Fibroblast of lung (primary cell): ENCODE measurements around the gene KTN1. TPM values are rescaled to one million over a fixed set of nuclear protein-coding genes. Genes with fewer than 3 reads are reported as not detected.

Experiments
- DNase-seq, 2 donors: peaks; one replicate each; pipeline versions ENCODE4 v3.0.0 to v3.0.0-alpha.2; 2010; ENCODE audit warnings: low read depth in 2 of 2
- H2AFZ ChIP-seq: 2 replicates; pipeline ENCODE4 v1.5.1; 2012; ENCODE audit warnings: low read length, control low read depth, inconsistent platforms
- H3K27ac ChIP-seq: 2 replicates; pipeline ENCODE4 v1.5.1; 2011; ENCODE audit warnings: low read length, control low read depth; ENCODE audit not compliant: insufficient read depth
- H3K27me3 ChIP-seq: 2 replicates; pipeline ENCODE4 v1.5.1; 2011; ENCODE audit warnings: mild to moderate bottlenecking, low read length; ENCODE audit not compliant: control insufficient read depth, insufficient read depth
- H3K36me3 ChIP-seq: 2 replicates; pipeline ENCODE4 v1.5.1; 2011; ENCODE audit warnings: low read length; ENCODE audit not compliant: control insufficient read depth, insufficient read depth
- H3K4me1 ChIP-seq: 2 replicates; pipeline ENCODE4 v1.5.1; 2011; ENCODE audit warnings: low read length; ENCODE audit not compliant: control insufficient read depth, insufficient read depth; ENCODE audit errors: extremely low read depth
- H3K4me2 ChIP-seq: 2 replicates; pipeline ENCODE4 v1.5.1; 2011; ENCODE audit warnings: low read length, control low read depth; ENCODE audit not compliant: insufficient read depth; ENCODE audit errors: extremely low read depth
- H3K4me3 ChIP-seq, 4 experiments: fragments of 200-600 bp in 1 of 4; sonication (generic) in 1 of 4; replicated peaks in 1 of 4; 2 replicates each; pipeline ENCODE4 v1.5.1; 2011 to 2016; ENCODE audit warnings: low read length in 4 of 4, low read depth in 3 of 4, mild to moderate bottlenecking in 3 of 4, control low read depth in 2 of 4, inconsistent platforms in 1 of 4, mixed read lengths in 1 of 4; ENCODE audit not compliant: insufficient read depth in 1 of 4; ENCODE audit errors: control extremely low read depth in 1 of 4
- H3K79me2 ChIP-seq: 2 replicates; pipeline ENCODE4 v1.5.1; 2012; ENCODE audit warnings: mild to moderate bottlenecking, low read length, inconsistent platforms; ENCODE audit not compliant: control insufficient read depth, insufficient read depth
- H3K9ac ChIP-seq: 2 replicates; pipeline ENCODE4 v1.5.1; 2011; ENCODE audit warnings: mild to moderate bottlenecking, low read length, control low read depth; ENCODE audit not compliant: insufficient read depth
- H3K9me3 ChIP-seq: 2 replicates; pipeline ENCODE4 v1.5.1; 2012; ENCODE audit warnings: low read depth, low read length; ENCODE audit not compliant: control insufficient read depth, insufficient read depth
- H4K20me1 ChIP-seq: 2 replicates; pipeline ENCODE4 v1.5.1; 2011; ENCODE audit warnings: low read length; ENCODE audit not compliant: control insufficient read depth, insufficient read depth; ENCODE audit errors: extremely low read depth
- EZH2 ChIP-seq: IDR thresholded peaks from 2 replicates; pipeline ENCODE4 v1.5.1; 2012; ENCODE audit warnings: low read length, control low read depth, mild to moderate bottlenecking; ENCODE audit errors: missing control alignments
- polyA plus RNA-seq, 2 donors: library from polyadenylated mRNA; depleted of rRNA in 1 of 2; stranded (reverse) in 1 of 2; unstranded in 1 of 2; fragments of >200 nt; gene quantifications; 2 replicates each; pipeline ENCODE4 v1.2.1, GENCODE V29; 2011 to 2012; ENCODE audit warnings: missing spikeins in 1 of 2
- total RNA-seq: library from RNA; depleted of rRNA; stranded (reverse); fragments of >200 nt; gene quantifications from 2 replicates; pipeline ENCODE4 v1.2.1, GENCODE V29; 2014
- TF ChIP-seq, protein P1 (sequence below), 2 donors: IDR thresholded peaks in 1 of 2; conservative IDR thresholded peaks in 1 of 2; 1 replicate in 1 of 2; 2 replicates in 1 of 2; pipeline ENCODE4 v1.5.1; 2011 to 2012; ENCODE audit warnings: low read length in 2 of 2, control low read depth in 1 of 2, inconsistent platforms in 1 of 2, low read depth in 1 of 2, mild to moderate bottlenecking in 1 of 2

Gene KTN1
- total and polyA plus RNA-seq, 2 donors (not counting 1 experiment from before 2014, with no cell fraction given): 126 to 164 TPM

DNA sequence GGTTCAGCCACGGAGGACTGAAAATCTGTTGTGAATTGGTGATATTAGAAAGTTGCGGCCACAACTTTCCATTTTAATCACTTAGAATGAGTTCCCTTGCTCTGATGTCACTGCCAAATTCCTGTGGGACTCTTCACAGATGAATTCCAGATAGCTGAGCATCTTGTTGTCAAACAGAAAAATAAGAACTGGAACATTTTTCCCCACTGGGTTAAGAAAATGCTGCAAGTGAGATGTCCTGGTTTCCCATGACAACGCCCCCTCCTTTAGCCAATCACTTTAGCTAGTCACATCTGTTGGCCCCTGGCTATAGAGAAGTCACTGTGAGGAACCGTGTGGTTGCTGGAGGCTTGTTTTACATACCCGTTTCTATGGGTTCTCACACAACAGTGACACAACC is 135.9 kb downstream of the KTN1 start:
- H3K4me3 ChIP-seq: no peak overlapping the region
- no peak overlapping the region for H3K27ac ChIP-seq
- no peaks in the 10 kb centered on the region for H3K36me3 ChIP-seq
- H3K79me2 ChIP-seq: no peaks in the 10 kb centered on the region
- H3K27me3 ChIP-seq: no peaks in the 10 kb centered on the region
- no peak overlapping the region for H3K4me2 ChIP-seq
- TF ChIP-seq, protein P1, sequence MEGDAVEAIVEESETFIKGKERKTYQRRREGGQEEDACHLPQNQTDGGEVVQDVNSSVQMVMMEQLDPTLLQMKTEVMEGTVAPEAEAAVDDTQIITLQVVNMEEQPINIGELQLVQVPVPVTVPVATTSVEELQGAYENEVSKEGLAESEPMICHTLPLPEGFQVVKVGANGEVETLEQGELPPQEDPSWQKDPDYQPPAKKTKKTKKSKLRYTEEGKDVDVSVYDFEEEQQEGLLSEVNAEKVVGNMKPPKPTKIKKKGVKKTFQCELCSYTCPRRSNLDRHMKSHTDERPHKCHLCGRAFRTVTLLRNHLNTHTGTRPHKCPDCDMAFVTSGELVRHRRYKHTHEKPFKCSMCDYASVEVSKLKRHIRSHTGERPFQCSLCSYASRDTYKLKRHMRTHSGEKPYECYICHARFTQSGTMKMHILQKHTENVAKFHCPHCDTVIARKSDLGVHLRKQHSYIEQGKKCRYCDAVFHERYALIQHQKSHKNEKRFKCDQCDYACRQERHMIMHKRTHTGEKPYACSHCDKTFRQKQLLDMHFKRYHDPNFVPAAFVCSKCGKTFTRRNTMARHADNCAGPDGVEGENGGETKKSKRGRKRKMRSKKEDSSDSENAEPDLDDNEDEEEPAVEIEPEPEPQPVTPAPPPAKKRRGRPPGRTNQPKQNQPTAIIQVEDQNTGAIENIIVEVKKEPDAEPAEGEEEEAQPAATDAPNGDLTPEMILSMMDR (conservative IDR thresholded peaks at IDR 0.05 in 1 of 2, IDR thresholded peaks at IDR 0.05 in 1 of 2; ENCODE audit: low read depth in 1 of 2, low read length in 2 of 2): no peak
- no peak for TF ChIP-seq EZH2
- H3K9ac ChIP-seq: peak overlapping the region; percentile 17
- peak; percentile 64 to 88 for DNase-seq
- H2AFZ ChIP-seq: no peak overlapping the region
- no peaks in the 10 kb centered on the region for H4K20me1 ChIP-seq
- no peaks in the 10 kb centered on the region for H3K9me3 ChIP-seq
- no peaks in the 10 kb centered on the region for H3K4me1 ChIP-seq

DNA sequence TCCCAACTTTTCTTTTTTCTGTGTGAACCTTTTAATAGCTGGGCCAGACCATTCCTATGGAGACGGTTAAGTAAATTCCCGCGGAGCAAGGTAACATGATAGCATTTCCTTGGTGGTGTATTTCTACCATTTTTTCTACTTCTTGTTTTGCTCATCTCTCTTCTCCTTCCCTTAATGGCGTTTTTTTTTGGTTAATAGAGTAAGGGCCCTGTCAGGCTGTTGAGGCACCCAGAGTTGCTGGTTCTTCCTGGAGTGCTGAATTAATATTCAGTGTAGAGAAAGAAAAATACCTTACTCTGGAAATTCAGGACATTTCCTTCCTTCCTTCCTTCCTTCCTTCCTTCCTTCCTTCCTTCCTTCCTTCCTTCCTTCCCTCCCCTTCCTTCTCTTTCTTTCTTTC is 137.6 kb downstream of the KTN1 start:
- H3K4me2 ChIP-seq: no peak overlapping the region
- TF ChIP-seq, protein P1 (conservative IDR thresholded peaks at IDR 0.05 in 1 of 2, IDR thresholded peaks at IDR 0.05 in 1 of 2; ENCODE audit: low read depth in 1 of 2, low read length in 2 of 2): no peak
- TF ChIP-seq EZH2: no peak

DNA sequence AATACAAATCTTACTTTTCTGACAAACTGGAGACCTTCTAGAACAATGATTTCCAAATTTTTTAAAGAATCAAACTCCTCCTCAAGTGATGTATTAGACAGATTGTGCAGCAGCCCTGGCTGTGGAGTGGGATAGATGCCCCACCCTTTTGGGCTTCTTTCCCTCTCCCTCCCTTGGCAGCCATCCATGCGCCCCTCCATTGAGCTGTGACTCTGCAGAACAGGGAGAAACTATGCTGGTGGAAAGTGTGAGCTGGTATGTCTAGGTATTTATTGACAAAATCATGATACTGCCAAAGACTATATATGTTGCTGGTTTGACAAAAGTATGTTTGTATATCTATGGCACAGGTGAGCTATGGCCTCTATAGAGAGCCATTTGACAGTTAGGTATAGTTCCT is 138.5 kb downstream of the KTN1 start:
- Histone ChIP-seq H2AFZ (no peak overlapping the region), H3K27ac (no peak overlapping the region), H3K9ac (no peak overlapping the region), H4K20me1 (no peaks in the 10 kb centered on the region), H3K79me2 (no peaks in the 10 kb centered on the region), H3K9me3 (no peaks in the 10 kb centered on the region), H3K4me3 (no peak overlapping the region), H3K27me3 (no peaks in the 10 kb centered on the region), H3K4me2 (no peak overlapping the region), H3K4me1 (no peaks in the 10 kb centered on the region), H3K36me3 (no peaks in the 10 kb centered on the region)
- no peak for DNase-seq
- TF ChIP-seq, protein P1 (conservative IDR thresholded peaks at IDR 0.05 in 1 of 2, IDR thresholded peaks at IDR 0.05 in 1 of 2; ENCODE audit: low read depth in 1 of 2, low read length in 2 of 2): no peak
- no peak for TF ChIP-seq EZH2

More for the DNA sequence above, 137.6 kb downstream of the KTN1 start:
- H4K20me1 ChIP-seq: no peaks in the 10 kb centered on the region
- DNase-seq: no peak
- H3K4me3 ChIP-seq: no peak overlapping the region
- no peaks in the 10 kb centered on the region for H3K36me3 ChIP-seq
- no peaks in the 10 kb centered on the region for H3K79me2 ChIP-seq
- H3K27ac ChIP-seq: no peak overlapping the region
- no peak overlapping the region for H3K9ac ChIP-seq
- H2AFZ ChIP-seq: no peak overlapping the region
- H3K9me3 ChIP-seq: no peaks in the 10 kb centered on the region
- H3K4me1 ChIP-seq: no peaks in the 10 kb centered on the region
- H3K27me3 ChIP-seq: no peaks in the 10 kb centered on the region
